Stimulated activated memory B cell treated with anti-CD40 and anti-IgM and Interleukin-4, amounts not matched to agents 10 μg/mL and 1 μg/mL and 100 μg/mL, for 72 hours (primary cell): ENCODE measurements around the gene EMILIN2.
A peak's percentile ranks its signal among the peaks of the same experiment; 100 is the strongest.

Experiments used
- ATAC-seq: fragments of 150-1000 bp; cut with Tn5 transposase; 2 replicates; pipeline ENCODE4 v1.10.0; 2021
- H3K27ac Mint-ChIP-seq: one replicate; pipeline ENCODE4 v1.8.0; 2022; ENCODE audit warnings: mild to moderate bottlenecking, mixed read lengths
- H3K27me3 Mint-ChIP-seq: one replicate; pipeline ENCODE4 v1.8.0; 2022; ENCODE audit warnings: mixed read lengths
- H3K36me3 Mint-ChIP-seq: one replicate; pipeline ENCODE4 v1.8.0; 2022; ENCODE audit warnings: mixed read lengths
- H3K4me1 Mint-ChIP-seq: one replicate; pipeline ENCODE4 v1.8.0; 2022; ENCODE audit warnings: mixed read lengths
- H3K4me3 Mint-ChIP-seq: one replicate; pipeline ENCODE4 v1.8.0; 2022; ENCODE audit warnings: mild to moderate bottlenecking, moderate library complexity, mixed read lengths
- H3K9me3 Mint-ChIP-seq: one replicate; pipeline ENCODE4 v1.8.0; 2022; ENCODE audit warnings: mixed read lengths

EMILIN2 gene

DNA sequence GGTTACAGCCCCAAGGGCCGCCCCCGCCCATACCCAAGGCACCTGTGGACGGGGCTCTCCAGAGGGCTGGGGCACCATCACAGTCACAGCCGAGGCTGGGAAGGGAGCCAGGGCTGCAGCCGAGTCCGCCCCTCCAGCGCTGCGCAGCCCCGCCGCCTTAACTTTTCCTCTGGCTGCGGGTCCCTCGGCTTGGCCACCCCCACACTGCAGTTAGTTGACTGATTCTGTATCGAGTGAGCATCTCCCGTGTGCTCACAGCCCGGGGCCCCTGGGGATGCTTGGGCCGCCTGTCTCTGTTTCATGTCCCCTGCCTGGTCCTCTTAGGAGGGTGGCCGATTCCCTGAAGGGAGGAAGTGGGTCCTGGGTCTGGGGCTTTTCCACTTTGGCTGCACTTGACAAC is 33.7 kb downstream of the EMILIN2 start:
- peaks cover 18% of the 10 kb centered on the region for H3K36me3 Mint-ChIP-seq
- no peak overlapping the region for H3K4me3 Mint-ChIP-seq
- no peak overlapping the region for H3K27ac Mint-ChIP-seq
- no peaks in the 10 kb centered on the region for H3K27me3 Mint-ChIP-seq
- peaks cover 22% of the 10 kb centered on the region for H3K4me1 Mint-ChIP-seq
- ATAC-seq: no peak
- no peaks in the 10 kb centered on the region for H3K9me3 Mint-ChIP-seq

GRCh38 chr18:2881088-2881839 is 34.5 kb downstream of the EMILIN2 start:
- Mint-ChIP-seq H3K4me1 (peaks cover 22% of the 10 kb centered on the region), H3K9me3 (peaks cover under 1% of the 10 kb centered on the region), H3K27me3 (no peaks in the 10 kb centered on the region), H3K36me3 (peaks cover 26% of the 10 kb centered on the region), H3K27ac (no peak overlapping the region), H3K4me3 (no peak overlapping the region)
- ATAC-seq: no peak

GRCh38 chr18:2881840-2882195 is 35.0 kb downstream of the EMILIN2 start:
- H3K4me3 Mint-ChIP-seq: no peak overlapping the region
- peaks cover 6% of the 10 kb centered on the region for H3K9me3 Mint-ChIP-seq
- no peaks in the 10 kb centered on the region for H3K27me3 Mint-ChIP-seq
- no peak overlapping the region for H3K27ac Mint-ChIP-seq
- peaks cover 22% of the 10 kb centered on the region for H3K4me1 Mint-ChIP-seq
- peaks cover 32% of the 10 kb centered on the region for H3K36me3 Mint-ChIP-seq
- ATAC-seq: no peak

- no peaks in the 10 kb centered on the region for H3K27me3 Mint-ChIP-seq
- no peak overlapping the region for H3K4me3 Mint-ChIP-seq
- no peak overlapping the region for H3K27ac Mint-ChIP-seq
- H3K4me1 Mint-ChIP-seq: peaks cover 22% of the 10 kb centered on the region
- ATAC-seq: no peak
- H3K36me3 Mint-ChIP-seq: peaks cover 36% of the 10 kb centered on the region
- peaks cover 7% of the 10 kb centered on the region for H3K9me3 Mint-ChIP-seq
Measured at GRCh38 chr18:2882201-2882600, 35.4 kb downstream of the EMILIN2 start.

DNA sequence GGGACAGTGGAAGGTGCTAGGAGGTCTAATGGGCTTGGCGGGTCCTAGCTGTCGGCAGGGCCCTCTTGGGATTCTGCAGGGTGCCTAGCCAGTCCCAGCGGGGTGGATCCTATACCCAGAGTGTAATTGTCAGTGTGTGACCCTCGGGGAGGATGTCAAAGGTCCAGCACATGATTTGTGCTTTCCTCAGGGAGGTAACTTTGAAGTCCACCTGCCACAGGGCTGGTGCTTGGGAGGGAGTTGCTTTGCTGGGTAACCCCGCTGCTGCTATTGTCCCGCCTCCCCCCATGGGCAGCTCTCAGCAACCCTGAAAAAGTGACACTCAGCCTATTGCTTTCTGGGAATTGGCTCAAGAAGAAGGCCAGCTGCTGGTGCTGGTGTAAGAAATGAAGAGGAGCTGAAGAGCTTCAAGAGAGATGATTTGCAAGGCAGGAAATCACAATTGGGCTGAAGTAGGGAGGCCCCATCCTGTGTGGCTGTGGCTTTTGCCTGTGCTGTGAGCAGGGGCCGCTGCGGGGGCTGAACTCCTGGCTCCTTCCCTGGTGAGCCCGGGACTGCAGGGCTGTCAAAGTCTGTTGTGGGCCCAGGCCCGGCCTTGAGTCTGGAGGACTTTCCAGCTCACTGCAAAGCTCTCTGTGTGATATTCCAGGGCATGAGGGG is 36.4 kb downstream of the EMILIN2 start:
- Mint-ChIP-seq H3K36me3 (peaks cover 39% of the 10 kb centered on the region), H3K9me3 (peaks cover 10% of the 10 kb centered on the region), H3K4me3 (no peak overlapping the region), H3K4me1 (peaks cover 22% of the 10 kb centered on the region), H3K27me3 (no peaks in the 10 kb centered on the region), H3K27ac (no peak overlapping the region)
- peak; percentile 39 for ATAC-seq

GRCh38 chr18:2884706-2885285 is 38.0 kb downstream of the EMILIN2 start:
- H3K27ac Mint-ChIP-seq: no peak overlapping the region
- no peaks in the 10 kb centered on the region for H3K27me3 Mint-ChIP-seq
- peaks cover 22% of the 10 kb centered on the region for H3K4me1 Mint-ChIP-seq
- ATAC-seq: no peak
- H3K9me3 Mint-ChIP-seq: peaks cover 10% of the 10 kb centered on the region
- no peak overlapping the region for H3K4me3 Mint-ChIP-seq
- H3K36me3 Mint-ChIP-seq: peaks cover 54% of the 10 kb centered on the region

- no peak for ATAC-seq
- H3K27me3 Mint-ChIP-seq: no peaks in the 10 kb centered on the region
- no peak overlapping the region for H3K27ac Mint-ChIP-seq
- peaks cover 14% of the 10 kb centered on the region for H3K4me1 Mint-ChIP-seq
- H3K9me3 Mint-ChIP-seq: peaks cover 10% of the 10 kb centered on the region
- H3K4me3 Mint-ChIP-seq: no peak overlapping the region
- peaks cover 73% of the 10 kb centered on the region for H3K36me3 Mint-ChIP-seq
Measured at GRCh38 chr18:2887470-2887869, 40.7 kb downstream of the EMILIN2 start.

- Mint-ChIP-seq H3K4me3 (no peak overlapping the region), H3K9me3 (peaks cover 10% of the 10 kb centered on the region), H3K36me3 (peaks cover 82% of the 10 kb centered on the region), H3K4me1 (no peaks in the 10 kb centered on the region), H3K27me3 (no peaks in the 10 kb centered on the region), H3K27ac (no peak overlapping the region)
- ATAC-seq: no peak
Measured at GRCh38 chr18:2889761-2890192, 43.0 kb downstream of the EMILIN2 start.

DNA sequence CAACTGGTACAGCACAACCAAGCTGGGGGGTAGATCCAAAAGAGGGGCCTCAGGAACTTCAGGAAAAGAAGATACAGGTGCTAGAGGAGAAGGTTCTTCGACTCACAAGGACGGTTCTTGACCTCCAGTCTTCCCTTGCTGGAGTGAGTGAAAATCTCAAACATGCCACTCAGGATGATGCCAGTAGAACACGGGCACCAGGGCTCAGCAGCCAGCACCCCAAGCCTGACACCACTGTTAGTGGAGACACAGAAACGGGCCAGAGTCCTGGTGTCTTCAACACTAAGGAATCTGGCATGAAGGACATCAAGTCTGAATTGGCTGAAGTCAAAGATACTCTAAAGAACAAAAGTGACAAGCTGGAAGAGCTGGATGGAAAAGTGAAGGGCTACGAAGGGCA is 43.8 kb downstream of the EMILIN2 start:
- H3K27ac Mint-ChIP-seq: no peak overlapping the region

DNA sequence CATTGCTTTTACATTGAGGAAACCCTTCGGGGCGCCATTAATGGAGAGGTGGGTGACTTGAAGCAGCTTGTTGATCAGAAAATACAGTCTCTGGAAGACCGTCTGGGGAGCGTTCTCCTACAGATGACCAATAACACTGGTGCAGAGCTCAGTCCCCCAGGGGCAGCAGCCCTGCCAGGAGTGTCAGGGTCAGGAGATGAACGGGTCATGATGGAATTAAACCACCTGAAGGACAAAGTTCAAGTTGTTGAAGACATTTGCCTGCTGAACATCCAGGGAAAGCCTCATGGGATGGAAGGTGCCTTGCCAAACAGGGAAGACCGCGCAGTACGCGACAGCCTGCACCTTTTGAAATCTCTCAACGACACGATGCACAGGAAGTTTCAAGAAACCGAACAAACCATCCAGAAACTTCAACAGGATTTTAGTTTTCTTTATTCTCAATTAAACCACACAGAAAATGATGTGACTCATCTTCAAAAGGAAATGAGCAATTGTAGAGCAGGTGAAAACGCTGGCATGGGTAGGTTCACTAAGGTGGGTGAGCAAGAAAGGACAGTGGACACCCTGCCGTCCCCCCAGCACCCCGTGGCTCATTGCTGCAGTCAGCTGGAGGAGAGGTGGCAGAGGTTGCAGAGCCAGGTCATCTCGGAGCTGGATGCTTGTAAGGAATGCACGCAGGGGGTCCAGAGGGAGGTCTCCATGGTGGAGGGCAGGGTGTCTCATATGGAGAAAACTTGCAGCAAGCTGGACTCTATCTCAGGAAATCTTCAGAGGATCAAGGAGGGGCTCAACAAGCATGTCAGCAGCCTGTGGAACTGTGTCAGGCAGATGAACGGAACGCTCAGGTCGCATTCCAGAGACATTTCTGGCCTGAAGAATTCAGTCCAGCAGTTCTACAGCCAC is 45.0 kb downstream of the EMILIN2 start:
- Mint-ChIP-seq H3K9me3 (peaks cover 9% of the 10 kb centered on the region), H3K27ac (no peak overlapping the region), H3K27me3 (no peaks in the 10 kb centered on the region), H3K4me1 (no peaks in the 10 kb centered on the region), H3K36me3 (peaks cover 70% of the 10 kb centered on the region), H3K4me3 (no peak overlapping the region)
- no peak for ATAC-seq

More for the DNA sequence above, 43.8 kb downstream of the EMILIN2 start:
- no peaks in the 10 kb centered on the region for H3K4me1 Mint-ChIP-seq
- H3K9me3 Mint-ChIP-seq: peaks cover 14% of the 10 kb centered on the region
- H3K4me3 Mint-ChIP-seq: no peak overlapping the region
- H3K36me3 Mint-ChIP-seq: peaks cover 81% of the 10 kb centered on the region
- no peak for ATAC-seq
- H3K27me3 Mint-ChIP-seq: no peaks in the 10 kb centered on the region

DNA sequence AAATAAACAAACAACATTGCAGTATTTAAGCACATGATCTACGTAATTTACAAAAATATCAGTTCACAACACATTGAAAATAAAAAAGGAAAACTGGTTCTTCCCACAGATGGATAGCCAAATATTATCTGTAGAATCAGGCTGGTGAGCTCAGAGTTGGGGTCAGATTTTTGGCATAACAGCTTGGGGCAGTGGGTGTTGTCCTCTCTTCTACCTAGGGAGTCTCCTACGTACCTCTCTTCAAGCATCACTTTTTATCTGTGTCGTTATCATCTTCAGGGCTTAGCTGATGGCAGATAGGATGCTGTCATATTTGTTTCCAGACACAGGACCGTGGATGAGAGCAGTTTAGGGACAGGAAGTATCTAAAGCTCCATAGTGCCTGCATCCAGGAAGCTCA is 46.2 kb downstream of the EMILIN2 start:
- Mint-ChIP-seq H3K4me3 (no peak overlapping the region), H3K9me3 (peaks cover 4% of the 10 kb centered on the region), H3K4me1 (peaks cover 7% of the 10 kb centered on the region), H3K27ac (no peak overlapping the region), H3K36me3 (peaks cover 58% of the 10 kb centered on the region), H3K27me3 (no peaks in the 10 kb centered on the region)
- no peak for ATAC-seq

DNA sequence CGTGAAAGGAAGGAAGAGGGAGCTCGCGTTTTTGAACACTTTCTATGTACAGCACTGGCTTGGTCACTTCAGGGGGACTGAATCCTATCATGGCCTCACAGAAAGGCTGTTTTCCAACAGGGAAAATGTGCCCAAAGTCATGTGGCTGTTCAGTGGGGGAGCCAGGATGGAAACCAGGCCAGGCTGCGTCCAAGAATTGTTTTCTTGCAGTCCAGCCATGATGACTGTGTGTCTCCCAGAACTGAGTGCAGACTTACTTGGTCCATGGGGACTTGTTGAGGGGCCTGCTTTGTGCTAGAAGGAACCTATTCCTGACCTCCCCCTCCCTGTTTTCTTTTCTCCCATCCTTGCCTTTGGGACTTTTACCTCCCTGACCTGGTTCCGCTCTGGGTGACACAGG is 46.9 kb downstream of the EMILIN2 start:
- no peak for ATAC-seq
- peaks cover 51% of the 10 kb centered on the region for H3K36me3 Mint-ChIP-seq
- H3K4me3 Mint-ChIP-seq: no peak overlapping the region
- H3K27me3 Mint-ChIP-seq: no peaks in the 10 kb centered on the region
- H3K27ac Mint-ChIP-seq: no peak overlapping the region
- H3K9me3 Mint-ChIP-seq: peaks cover 4% of the 10 kb centered on the region
- peaks cover 12% of the 10 kb centered on the region for H3K4me1 Mint-ChIP-seq

- peaks cover 45% of the 10 kb centered on the region for H3K36me3 Mint-ChIP-seq
- H3K27me3 Mint-ChIP-seq: no peaks in the 10 kb centered on the region
- no peak for ATAC-seq
- peaks cover 4% of the 10 kb centered on the region for H3K9me3 Mint-ChIP-seq
- H3K27ac Mint-ChIP-seq: no peak overlapping the region
- H3K4me3 Mint-ChIP-seq: no peak overlapping the region
- H3K4me1 Mint-ChIP-seq: peaks cover 12% of the 10 kb centered on the region
Measured at GRCh38 chr18:2894131-2894840, 47.5 kb downstream of the EMILIN2 start.

- H3K4me3 Mint-ChIP-seq: no peak overlapping the region
- H3K9me3 Mint-ChIP-seq: peaks cover 4% of the 10 kb centered on the region
- no peak for ATAC-seq
- peaks cover 12% of the 10 kb centered on the region for H3K4me1 Mint-ChIP-seq
- no peak overlapping the region for H3K27ac Mint-ChIP-seq
- peaks cover 40% of the 10 kb centered on the region for H3K36me3 Mint-ChIP-seq
- H3K27me3 Mint-ChIP-seq: no peaks in the 10 kb centered on the region
Measured at GRCh38 chr18:2894841-2895370, 48.1 kb downstream of the EMILIN2 start.
